GF-D8 (cell line): ENCODE measurements around the gene BRF1.
"Not testable (repeated sequence)": the region's sequence is repeated elsewhere in the genome, so short reads cannot be mapped to it uniquely, and the experiment has no call there.

Source experiments
- DNase-seq: peaks from one replicate; lab custom pipeline; 2025; lab: John Stamatoyannopoulos, UW

BRF1 gene, protein sequence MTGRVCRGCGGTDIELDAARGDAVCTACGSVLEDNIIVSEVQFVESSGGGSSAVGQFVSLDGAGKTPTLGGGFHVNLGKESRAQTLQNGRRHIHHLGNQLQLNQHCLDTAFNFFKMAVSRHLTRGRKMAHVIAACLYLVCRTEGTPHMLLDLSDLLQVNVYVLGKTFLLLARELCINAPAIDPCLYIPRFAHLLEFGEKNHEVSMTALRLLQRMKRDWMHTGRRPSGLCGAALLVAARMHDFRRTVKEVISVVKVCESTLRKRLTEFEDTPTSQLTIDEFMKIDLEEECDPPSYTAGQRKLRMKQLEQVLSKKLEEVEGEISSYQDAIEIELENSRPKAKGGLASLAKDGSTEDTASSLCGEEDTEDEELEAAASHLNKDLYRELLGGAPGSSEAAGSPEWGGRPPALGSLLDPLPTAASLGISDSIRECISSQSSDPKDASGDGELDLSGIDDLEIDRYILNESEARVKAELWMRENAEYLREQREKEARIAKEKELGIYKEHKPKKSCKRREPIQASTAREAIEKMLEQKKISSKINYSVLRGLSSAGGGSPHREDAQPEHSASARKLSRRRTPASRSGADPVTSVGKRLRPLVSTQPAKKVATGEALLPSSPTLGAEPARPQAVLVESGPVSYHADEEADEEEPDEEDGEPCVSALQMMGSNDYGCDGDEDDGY

DNA sequence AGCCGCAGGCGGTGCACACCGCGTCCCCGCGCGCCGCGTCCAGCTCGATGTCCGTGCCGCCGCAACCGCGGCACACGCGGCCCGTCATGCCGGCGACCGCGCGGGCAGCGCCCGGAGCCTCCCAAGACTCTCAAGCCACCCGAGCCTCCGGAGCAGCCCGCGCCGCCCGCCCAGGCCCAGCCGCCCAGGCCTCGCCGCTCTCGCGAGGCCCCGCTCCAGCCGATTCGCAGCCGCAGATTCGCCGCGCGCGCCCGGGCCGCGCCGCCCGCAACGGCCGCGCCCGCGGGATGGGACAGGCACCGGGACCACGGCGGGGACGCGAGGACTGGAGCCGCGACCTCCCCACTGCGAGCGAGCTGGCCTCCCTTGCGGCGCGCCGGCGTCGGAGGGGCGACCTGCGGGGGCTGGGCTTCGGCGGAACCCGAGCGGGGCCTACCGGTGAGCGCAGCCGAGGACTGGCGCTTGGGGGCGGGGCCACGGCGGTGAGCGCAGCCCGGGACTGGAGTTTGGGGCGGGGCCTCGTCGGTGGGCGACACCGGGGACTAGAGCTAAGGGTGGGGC is at the start of gene BRF1:
Gene BRF1, minus strand, starts transcription at position 460 of the 561 bp plus-strand sequence. Its CDS starts 372 bp downstream, at position 88.
- DNase-seq = peak; percentile 64

DNA sequence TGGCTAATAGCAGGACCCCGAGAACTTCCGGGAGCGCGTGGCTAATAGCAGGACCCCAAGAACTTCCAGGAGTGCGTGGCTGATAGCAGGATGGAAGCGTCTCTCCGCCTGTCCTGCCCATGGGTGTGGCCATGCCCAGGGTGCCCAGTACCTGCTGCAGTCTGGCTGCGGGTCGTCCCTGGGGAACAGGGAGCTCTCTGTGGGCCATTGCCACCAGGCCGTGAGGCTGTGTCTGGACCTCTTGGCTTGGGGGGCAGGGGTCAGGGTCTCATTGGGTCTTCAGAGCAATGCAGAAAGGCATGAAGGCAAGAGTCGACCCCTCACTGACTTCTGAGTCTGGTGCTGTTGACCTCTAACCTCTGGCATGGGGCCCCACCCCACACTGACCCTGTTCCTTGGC is 49.2 kb upstream of the BRF1 start:
- DNase-seq = no peak

DNA sequence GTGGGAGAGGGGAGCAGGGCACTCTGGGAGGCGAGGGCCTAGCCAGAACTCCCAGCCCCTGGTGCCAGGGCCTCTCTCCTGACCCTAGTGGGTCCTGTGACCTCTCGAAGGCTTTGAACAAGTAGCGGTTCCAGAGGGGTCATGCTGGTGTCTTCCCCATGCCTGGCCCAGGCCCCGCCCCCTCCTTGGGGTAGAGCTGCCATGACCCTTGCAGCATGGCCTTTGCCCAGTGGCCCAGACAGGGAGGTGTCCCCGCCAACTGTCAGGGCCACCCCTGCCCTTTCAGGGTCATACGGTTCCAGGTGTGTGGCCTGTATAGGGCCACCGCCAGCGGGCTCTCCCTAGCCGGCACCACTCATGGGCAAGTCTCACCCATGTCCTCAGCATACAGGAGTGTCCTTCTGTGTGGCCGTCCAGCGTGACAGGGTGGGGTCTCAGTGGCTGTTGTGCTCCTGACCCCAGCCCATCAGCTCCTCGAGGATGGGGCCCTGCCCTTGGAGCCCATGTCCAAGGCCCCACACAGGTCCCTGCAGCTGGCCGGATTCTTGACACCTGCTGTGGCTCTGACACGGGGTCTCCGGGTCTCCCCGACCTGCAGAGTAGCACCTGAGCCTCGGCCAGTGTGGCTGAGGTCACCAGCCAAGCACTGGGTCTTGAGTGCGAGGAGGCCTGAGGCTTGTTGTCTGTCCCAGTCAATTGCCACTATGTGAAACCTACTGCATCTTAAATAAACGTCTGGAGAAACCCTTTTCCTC is 48.3 kb upstream of the BRF1 start:
- DNase-seq = no peak

DNA sequence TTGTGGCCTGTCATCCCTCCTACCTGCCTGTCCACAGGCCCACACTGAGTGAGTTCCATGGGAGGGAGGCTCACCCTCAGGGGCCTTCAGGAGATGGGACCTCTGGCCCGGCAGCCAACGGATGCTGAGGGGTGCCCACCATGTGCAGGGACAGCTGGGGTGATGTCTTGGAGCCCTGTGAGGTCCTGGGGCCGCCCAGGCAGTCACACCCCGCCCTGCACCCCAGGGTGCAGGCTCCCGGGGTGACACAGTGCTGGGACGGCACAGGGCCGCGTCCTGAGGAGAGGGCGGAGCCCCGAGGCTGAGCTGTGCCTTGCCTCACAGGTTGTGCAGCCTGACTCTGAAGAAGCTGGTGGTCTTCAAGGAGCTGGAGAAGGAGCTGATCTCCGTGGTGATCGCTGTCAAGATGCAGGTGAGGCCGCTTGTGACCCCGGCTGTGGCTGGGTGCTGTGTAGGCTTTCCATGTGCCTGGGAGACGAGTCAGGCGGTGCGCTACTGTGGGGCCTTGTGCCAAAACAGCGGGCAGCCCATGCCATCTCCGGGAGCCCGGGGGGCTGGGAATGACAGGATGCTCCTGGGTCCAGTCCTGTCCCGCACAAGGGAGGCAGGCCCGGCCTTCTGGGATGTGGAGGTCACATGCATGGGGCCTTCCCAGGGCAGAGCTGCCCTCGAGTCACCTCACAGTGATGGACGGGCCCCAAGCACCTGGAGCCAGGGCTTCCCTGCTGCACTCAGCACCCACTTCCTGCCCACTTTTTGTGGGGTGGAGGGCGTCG is 47.6 kb upstream of the BRF1 start:
- no peak for DNase-seq

DNA sequence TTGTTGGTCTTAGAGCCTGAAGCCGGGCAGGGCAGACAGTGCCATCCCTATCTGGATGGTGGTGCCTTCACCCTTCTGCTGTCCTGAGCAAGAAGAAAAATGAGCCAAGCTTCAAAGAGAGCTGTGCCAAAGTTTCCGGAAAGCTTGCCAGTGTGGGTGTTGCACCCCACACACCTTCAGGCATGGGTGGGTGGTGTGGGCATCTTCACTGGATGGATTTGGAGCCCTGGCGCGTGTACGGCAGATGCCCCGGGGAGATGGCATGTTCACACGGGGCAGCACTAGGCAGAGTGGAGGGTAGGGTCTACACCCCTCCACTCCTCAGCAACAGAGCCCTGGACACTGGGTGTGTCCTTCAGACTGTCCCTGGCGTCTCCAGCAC is 46.8 kb upstream of the BRF1 start:
- no peak for DNase-seq

DNA sequence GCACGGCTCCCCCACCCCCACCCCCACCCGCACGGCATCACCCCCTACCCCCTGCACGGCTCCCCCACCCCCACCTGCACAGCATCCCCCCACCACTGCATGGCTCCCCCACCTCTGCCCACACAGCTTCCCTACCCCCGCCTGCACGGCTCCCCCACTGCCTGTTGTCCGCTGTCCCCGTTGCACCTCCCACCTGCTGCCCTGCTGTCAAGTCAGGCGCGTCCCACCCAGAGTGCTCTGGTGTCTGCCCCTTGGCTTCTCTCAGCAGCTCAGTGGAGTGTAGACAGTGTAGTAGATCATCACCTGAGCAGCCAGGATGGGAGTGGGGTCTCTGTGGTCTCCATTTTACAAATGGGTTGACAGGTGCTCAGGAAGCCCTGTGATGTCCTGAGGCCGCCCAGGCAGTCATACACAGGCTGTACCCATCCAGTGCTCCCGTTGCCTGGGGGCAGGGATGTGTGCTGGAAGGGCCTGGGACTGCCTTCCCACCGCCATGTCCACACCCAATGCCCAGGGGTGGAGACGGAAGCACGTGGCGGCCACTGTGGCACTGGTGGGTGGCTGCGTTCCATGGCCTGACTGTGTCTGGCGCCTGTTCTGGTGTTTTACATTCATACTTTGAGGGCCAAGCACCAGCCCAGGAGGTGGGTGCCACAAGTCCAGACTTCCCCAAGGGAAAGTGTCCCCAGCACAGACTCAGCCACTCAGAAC is 46.2 kb upstream of the BRF1 start:
- DNase-seq = no peak

DNA sequence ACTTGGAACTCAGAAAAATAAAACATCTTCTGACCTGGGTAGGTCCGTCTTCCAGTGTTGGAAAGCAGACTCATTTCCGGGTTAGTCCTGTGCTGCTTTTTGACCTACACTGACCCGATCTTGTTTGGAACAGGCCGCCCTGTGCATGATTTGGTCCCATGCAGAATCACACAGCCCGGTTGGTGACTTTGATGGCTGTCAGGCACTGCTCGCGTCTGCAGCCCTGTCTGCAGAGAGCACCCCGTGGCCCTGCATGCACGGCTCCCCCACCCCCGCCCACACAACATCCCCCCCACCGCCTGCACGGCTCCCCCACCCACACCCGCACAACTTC is 45.4 kb upstream of the BRF1 start:
- no peak for DNase-seq

DNA sequence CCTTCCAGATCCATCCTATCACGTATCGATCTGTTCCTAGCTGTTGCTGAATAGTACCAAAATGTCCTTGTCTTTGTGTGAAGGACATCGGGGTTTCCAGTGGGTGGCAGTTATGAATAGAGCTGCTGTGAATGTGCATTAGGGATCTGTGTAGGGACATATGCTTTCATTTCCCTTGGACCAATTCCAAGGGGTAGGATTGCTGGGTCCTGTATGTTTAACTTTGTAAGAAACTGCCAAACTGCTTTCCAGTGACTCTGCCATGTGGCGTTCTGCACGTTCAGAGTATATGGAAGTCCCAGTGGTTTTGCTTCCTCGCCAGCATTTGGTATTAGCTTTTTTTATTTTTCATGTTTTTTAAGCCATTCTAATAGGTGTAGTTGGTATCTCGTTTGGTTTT is 42.4 kb upstream of the BRF1 start:
- DNase-seq = no peak

DNA sequence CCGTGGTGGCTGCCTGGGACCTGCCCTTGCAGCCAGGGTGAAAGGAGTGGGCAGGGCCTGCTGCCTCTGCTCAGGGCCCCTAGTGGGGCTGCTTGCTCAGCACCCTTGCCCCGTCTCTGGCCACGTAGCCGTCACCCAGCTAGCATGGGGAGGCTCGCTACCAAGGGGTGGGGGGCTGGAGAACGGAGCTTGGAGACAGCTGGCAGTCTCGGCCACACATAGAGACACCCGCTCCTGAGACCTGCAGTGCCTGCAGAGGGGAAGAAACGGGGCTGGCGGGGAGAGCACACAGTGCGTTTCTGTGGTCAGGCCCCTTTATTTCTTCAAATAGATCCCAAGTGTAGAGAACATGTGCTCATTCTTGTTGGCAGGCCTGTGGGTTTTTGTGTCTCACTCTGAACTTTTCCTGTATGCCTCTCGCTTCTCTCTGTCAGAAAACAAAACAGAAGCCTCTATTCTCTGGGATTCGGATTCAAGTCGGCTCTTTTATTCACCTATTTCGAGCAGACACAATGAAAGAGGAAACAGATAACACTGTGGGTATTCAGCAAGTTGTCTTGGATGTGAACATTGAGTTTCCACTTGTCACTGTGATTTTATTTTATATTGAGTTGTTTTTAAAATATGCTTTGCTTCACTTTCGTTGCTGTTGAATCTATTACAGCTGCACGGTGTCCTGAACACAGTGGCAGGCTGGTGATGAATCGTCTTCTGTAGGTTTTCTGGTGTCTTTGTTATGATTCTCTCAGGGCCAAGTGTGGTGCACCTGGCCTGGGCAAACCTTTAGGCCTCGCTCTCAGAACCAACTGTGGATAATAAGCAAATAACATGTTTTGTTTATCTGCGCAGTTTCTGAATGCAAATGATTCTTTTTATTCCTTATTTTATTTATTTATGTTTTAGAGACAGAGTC is 40.3 kb upstream of the BRF1 start:
- no peak for DNase-seq

DNA sequence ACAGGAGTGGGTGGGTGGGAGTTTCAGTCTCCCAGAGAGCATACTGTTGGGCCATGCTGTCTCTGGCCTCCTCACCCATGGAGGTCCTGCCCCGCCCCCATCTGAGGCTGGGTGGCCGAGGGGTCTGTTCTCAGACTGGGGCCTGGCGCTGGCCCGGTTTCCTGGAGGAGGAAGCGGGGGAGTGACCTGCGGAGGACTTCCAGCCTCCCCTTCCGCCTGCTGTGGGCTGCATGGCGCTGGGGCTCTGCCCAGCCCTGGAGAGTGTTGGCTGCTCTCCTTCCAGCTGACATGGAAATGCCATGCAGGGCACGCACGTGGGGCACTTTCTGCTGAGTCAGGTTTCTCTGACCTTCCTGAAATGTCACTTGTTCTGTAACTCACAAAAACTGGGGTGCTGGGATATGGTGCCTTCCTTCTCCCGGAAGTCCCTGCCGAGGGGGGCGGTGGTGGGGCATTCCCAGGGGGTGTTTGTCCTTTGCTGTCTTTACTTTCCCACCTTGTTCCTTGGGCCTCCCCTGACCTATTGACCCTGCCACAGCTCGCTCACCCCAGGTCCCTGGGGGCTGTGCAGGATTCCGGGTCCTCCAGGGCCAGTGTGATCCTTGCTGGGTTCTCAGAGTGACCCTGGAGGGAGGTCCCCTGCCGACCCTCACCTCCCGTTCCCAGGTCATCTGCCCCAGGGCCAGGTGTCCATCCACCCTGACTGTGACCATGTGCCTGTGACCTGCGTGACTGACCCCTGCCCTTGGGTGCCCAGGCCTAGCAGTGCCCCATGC is 37.4 kb upstream of the BRF1 start:
- peak; percentile 45 for DNase-seq

DNA sequence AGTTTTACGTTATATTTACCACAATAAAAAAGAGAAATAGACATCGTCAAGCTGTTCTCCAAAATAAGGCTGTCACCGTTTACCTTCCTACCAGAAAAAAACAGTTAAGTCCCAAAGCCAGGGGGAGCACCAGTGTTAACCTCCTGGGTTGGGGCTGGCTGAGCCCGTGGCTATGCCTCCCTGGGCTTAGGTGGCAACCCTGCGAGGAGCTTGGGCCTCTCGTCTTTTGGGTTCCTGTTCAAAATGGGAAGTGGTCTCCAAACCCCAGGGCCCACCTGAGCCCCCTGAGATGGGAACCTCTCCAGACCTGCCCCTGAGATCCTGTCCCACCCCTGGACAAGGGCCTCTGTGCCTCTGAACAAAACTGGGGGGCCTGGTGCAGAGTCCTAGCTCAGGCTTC is 36.6 kb upstream of the BRF1 start:
- no peak for DNase-seq

DNA sequence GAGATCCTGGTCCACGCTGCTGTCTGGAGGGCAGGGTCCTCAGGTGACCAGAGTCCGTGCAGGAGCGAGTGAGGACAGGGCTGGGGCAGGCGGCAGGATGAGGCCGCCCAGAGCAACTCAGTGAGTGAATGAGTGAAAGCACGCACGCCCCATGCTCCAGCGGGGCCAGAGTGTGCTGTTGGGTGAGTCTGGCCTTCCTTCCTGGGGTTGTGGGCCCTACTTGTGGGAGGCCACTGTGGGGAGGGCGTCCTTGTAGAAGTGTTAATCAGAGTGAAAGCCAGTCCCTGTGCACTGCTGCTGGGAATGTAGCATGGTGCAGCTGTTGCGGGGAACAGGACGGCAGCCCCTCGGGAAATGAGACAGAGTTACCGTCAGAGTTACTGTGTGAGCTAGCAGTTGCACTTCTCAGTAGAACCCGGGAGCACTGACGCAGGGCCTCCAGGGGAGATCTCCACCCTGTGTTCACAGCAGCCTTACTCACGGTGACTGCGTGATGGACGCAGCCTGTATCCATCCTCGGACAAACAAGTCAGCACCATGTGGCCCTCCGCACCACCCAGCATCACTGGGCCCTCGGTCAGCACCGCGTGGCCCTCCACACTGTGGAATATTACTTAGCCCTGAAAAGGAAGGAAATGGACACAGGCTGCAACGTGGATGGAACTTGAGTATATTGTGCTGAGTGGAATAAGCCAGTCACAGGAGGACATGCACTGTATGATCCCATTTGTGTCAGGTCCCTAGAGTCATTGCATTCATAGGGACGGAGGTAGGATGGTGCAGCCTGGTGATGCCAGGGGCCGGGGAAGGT is 35.9 kb upstream of the BRF1 start:
- no peak for DNase-seq

DNA sequence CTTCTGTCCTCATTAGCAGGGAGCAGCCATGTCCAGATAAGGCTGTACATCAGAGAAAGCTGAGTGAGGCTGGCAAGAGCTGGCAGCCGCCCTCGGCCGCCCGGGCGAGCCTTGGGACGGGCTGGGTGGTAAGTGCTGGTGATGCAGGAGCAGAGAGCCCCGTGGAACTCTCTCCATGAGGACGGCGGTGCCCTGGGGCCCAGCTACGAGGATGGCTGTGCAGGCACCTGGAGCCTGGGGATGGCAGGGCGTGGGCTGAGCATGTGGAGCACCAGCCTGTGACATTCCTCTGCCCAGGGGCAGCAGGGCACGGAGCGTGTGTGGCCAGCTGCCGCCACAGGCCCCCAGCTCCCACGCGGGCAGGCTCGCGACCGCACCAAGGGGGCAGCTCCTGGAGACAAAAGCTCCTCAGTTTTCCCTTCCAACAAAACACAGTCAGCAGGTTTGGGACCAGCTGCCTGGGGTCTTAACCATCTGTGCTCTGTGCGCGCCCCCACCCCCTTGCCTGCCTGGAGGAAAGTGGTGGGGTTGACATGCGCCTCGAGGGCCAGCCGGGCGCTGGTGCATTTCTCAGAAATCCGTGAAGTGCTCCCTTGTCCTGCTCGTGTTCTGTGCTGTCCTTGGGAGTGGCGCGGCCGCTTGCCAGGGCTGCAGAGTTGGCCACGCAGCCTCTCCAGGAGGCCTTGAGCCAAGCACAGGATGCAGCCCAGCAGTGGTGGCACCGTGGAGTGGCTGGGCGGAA is 35.1 kb upstream of the BRF1 start:
- DNase-seq = no peak

DNA sequence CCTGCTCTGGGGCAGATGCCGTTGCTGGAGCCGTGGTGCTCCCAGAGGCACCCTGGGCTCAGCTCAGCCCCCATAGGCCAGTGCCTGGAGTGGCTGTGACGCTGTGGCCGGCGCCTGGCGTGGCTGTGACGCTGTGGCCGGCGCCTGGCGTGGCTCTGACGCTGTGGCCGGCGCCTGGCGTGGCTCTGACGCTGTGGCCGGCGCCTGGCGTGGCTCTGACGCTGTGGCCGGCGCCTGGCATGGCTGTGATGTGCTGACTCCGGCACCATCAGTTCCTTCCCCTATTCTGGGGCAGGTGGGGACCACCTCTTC is 34.4 kb upstream of the BRF1 start:
- not testable (repeated sequence) for DNase-seq

DNA sequence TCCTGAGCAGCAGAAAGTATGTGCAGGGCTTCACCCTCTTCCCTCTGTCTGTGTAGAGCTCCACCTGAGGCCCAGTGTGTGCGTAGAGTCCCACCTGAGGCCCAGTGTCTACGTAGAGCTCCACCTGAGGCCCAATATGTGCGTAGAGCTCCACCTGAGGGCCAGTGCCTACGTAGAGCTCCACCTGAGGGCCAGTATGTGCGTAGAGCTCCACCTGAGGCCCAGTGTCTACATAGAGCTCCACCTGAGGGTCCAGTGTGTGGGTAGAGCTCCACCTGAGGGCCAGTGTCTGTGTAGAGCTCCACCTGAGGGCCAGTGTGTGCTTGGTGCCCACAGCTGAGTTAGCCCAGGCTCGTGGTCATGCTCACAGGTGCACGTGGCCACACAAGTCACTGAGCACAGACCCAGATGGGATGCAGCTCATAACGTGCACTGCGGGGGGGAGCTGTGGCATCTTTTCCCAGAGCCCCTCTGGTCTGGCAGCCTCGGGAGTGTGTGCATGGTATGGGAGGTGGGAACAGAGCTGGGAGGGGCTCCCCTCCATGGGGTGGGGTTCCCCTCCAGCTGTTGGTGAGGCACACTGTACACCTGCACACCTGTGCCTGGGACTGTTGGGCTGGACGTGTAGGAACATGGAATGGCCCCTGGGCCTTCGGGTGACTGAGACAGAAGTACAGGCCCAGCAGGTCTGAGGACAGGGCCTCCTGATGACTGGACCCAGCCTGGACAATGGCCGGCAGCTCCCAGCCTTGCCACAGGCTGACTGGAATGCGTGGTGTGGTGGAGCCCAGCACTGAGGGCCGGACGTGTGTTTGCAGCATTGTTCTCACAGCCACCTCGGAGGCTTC is 33.8 kb upstream of the BRF1 start:
- DNase-seq = no peak

DNA sequence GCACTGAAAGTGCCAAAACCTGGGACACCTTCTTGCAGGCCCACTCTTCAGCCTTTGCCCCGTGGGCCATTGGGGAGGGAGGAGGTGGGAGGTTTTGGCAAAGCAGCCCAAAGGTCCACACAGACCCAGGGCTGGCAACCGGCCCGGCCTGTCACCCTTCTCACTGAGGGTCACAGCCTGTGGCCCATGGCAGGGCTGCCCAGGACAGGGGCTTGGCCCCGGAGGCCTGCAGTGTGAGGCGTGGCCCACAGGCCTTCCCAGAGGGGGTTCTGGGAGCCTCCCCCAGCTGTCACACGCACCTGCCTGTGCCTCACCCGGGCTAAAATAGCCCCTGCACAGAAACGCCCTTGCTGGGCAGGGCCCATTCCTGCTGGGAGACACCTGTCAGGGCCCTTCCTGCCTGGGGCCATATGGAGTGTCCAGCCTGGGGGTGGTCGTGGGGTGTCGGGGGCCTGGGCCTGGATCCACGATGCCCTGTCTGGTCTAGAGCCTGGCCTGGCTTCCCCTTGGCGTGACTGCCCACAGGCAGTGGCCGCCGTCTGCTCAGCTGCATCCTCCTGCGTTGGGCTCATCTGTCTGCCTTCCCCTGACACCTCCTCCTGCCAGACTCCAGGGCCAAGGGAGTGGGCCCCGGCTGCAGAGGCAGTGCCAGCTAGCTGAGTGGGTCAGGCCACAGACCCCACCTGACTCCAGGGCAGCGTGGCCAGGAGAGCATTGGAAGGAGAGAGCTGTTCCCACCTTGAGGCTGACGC is 33.0 kb upstream of the BRF1 start:
- DNase-seq = no peak
